Spleen (tissue), 7 donors: ENCODE data around the gene NEK10.

Experiments used
- POLR2A ChIP-seq, 3 donors: fragments of 450-650 bp; IDR thresholded peaks; one replicate each; pipeline ENCODE4 v1.5.1; 2017; ENCODE audit warnings: antibody characterized with exemption in 3 of 3, mild to moderate bottlenecking in 1 of 3
- POLR2AphosphoS5 ChIP-seq, 3 donors: sonication (generic); formaldehyde crosslinking; IDR thresholded peaks; one replicate each; pipeline ENCODE4 v1.5.1; 2017; ENCODE audit warnings: antibody characterized with exemption in 3 of 3
- TF ChIP-seq, protein P1 (sequence below), 11 experiments: fragments of 200-600 bp in 7 of 11; fragments of 450-650 bp in 4 of 11; sonication (generic) in 4 of 11; IDR thresholded peaks in 8 of 11; conservative IDR thresholded peaks in 3 of 11; 1 replicate in 7 of 11; 2 replicates in 4 of 11; pipeline versions ENCODE4 v1.4.0 to v1.8.0; 2016 to 2021; ENCODE audit warnings: antibody characterized with exemption in 11 of 11, inconsistent platforms in 4 of 11, mild to moderate bottlenecking in 1 of 11
- donor health status: DM: no; HTN: no; CAD: no; lungs with moderate emphysema.
- donor health status: DM: no; HTN: no; CAD: no.
- donor health status: DM: no; HTN: no; CAD: no.

DNA sequence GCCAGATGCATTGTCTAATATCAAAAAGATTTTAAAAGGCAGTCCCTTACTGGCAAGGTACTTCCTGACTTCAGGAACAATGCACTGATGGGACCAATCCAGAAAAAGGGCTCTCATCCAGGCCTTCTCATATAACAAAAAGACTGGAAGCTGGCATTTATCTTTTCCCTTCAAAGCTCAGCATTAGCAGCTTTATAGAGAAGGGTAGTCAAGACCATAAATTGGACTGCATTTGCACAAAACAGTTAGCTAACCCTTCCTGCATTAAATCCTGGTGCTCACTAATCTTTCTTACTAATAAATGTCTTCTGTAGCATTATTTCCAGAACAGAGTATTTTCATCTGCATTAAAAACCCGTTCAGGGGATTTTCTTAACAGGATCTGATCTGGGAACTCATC lies 46.0 kb upstream of the NEK10 start:
- TF ChIP-seq, protein P1, sequence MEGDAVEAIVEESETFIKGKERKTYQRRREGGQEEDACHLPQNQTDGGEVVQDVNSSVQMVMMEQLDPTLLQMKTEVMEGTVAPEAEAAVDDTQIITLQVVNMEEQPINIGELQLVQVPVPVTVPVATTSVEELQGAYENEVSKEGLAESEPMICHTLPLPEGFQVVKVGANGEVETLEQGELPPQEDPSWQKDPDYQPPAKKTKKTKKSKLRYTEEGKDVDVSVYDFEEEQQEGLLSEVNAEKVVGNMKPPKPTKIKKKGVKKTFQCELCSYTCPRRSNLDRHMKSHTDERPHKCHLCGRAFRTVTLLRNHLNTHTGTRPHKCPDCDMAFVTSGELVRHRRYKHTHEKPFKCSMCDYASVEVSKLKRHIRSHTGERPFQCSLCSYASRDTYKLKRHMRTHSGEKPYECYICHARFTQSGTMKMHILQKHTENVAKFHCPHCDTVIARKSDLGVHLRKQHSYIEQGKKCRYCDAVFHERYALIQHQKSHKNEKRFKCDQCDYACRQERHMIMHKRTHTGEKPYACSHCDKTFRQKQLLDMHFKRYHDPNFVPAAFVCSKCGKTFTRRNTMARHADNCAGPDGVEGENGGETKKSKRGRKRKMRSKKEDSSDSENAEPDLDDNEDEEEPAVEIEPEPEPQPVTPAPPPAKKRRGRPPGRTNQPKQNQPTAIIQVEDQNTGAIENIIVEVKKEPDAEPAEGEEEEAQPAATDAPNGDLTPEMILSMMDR (IDR thresholded peaks at IDR 0.05 in 8 of 11, conservative IDR thresholded peaks at IDR 0.05 in 3 of 11) = no peak
- TF ChIP-seq POLR2AphosphoS5 (IDR thresholded peaks at IDR 0.05) (no peak), POLR2A (IDR thresholded peaks at IDR 0.05) (no peak)
